ENCODE data around the gene PDE6B.

DNA sequence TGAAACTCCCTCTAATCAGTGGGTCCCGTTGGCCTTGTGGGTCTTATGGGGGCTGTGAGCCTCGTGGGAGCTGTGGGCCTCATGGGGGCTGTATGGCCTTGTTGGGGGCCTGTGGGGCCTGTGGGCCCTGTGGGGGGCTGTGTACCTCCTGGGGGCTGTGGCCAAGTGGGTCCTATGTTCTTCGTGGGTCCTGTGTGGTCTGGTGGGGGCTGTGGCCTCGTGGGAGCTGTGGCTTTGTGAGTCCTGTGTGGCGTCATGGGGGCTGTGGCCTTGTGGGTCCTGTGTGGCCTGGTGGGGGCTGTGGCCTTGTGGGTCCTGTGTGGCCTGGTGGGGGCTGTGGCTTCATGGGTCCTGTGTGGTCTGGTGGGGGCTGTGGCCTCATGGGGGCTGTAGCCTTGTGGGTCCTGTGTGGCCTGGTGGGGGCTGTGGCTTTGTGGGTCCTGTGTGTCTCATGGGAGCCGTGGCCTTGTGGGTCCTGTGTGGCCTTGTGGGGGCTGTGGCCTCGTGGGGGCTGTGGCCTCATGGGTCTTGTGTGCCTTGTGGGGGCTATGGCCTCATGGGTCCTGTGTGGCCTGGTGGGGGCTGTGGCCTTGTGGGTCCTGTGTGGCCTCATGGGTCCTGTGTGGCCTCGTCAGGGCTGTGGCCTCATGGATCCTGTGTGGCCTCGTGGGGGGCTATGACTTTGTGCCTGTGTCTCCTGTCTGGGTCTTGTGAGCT is 87.7 kb downstream of the PDE6B start:
- TF ChIP-seq, protein P1, sequence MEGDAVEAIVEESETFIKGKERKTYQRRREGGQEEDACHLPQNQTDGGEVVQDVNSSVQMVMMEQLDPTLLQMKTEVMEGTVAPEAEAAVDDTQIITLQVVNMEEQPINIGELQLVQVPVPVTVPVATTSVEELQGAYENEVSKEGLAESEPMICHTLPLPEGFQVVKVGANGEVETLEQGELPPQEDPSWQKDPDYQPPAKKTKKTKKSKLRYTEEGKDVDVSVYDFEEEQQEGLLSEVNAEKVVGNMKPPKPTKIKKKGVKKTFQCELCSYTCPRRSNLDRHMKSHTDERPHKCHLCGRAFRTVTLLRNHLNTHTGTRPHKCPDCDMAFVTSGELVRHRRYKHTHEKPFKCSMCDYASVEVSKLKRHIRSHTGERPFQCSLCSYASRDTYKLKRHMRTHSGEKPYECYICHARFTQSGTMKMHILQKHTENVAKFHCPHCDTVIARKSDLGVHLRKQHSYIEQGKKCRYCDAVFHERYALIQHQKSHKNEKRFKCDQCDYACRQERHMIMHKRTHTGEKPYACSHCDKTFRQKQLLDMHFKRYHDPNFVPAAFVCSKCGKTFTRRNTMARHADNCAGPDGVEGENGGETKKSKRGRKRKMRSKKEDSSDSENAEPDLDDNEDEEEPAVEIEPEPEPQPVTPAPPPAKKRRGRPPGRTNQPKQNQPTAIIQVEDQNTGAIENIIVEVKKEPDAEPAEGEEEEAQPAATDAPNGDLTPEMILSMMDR (conservative IDR thresholded peaks at IDR 0.05; ENCODE audit: low read length), result no peak
- no peak for TF ChIP-seq EZH2phosphoT487 (IDR thresholded peaks at IDR 0.05; ENCODE audit: borderline replicate concordance, low read depth, low read length)
